NB4 (cell line): ENCODE measurements around the gene CTNNAL1.

Source experiments
- MAX ChIP-seq: IDR thresholded peaks from 2 replicates; pipeline ENCODE4 v1.6.1; 2011; ENCODE audit warnings: low read depth, low read length
- MYC ChIP-seq: IDR thresholded peaks from 2 replicates; pipeline ENCODE4 v1.6.1; 2011; ENCODE audit warnings: low read depth, low read length
- POLR2A ChIP-seq: IDR thresholded peaks from 2 replicates; pipeline ENCODE4 v1.6.1; 2011; ENCODE audit warnings: mild to moderate bottlenecking; ENCODE audit not compliant: insufficient read length; ENCODE audit errors: extremely low read depth
- TF ChIP-seq, protein P1 (sequence below): IDR thresholded peaks from one replicate; pipeline ENCODE4 v1.5.1; 2012; ENCODE audit warnings: low read depth, low read length

DNA sequence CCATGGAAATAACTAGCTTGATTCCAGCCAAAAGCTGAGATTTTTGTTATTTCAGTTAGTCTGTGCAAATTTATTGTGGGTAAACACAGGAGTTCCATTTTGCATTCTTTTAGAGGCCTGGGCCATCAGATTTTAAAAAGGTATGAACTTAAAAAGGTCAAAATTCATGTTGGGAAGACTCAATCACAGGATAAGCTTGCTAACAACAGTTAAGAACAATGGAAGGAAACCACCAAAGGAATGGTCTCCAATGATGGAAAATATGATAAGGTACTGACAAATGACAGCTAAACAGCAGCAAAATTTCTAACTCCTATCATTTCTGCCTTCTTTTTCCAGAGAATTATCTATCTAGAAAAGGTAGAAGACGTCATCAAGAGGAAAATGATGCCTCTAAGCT lies 63.1 kb downstream of the CTNNAL1 start:
- TF ChIP-seq, protein P1, sequence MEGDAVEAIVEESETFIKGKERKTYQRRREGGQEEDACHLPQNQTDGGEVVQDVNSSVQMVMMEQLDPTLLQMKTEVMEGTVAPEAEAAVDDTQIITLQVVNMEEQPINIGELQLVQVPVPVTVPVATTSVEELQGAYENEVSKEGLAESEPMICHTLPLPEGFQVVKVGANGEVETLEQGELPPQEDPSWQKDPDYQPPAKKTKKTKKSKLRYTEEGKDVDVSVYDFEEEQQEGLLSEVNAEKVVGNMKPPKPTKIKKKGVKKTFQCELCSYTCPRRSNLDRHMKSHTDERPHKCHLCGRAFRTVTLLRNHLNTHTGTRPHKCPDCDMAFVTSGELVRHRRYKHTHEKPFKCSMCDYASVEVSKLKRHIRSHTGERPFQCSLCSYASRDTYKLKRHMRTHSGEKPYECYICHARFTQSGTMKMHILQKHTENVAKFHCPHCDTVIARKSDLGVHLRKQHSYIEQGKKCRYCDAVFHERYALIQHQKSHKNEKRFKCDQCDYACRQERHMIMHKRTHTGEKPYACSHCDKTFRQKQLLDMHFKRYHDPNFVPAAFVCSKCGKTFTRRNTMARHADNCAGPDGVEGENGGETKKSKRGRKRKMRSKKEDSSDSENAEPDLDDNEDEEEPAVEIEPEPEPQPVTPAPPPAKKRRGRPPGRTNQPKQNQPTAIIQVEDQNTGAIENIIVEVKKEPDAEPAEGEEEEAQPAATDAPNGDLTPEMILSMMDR: no peak
- no peak for TF ChIP-seq POLR2A
- TF ChIP-seq MYC: no peak
- no peak for TF ChIP-seq MAX
